Lower lobe of right lung (tissue), 2 donors: Measurements from ENCODE around the gene S100A8. TPM values are rescaled to one million over a fixed set of nuclear protein-coding genes. Genes with fewer than 3 reads are reported as not detected.

Source experiments
- ATAC-seq, 2 donors: fragments of 200-7000 bp; cut with Tn5 transposase; one replicate each; pipeline ENCODE4 v1.9.1; 2020 to 2022; ENCODE audit warnings: mild to moderate bottlenecking in 2 of 2, moderate library complexity in 2 of 2
- DNase-seq: peaks from one replicate; pipeline ENCODE4 v3.0.0-alpha.2; 2020
- H3K27ac ChIP-seq: fragments of 200-600 bp; one replicate; pipeline ENCODE4 v1.8.0; 2022
- H3K27me3 ChIP-seq: fragments of 200-600 bp; one replicate; pipeline ENCODE4 v1.8.0; 2022; ENCODE audit warnings: low read depth
- H3K36me3 ChIP-seq: fragments of 200-600 bp; one replicate; pipeline ENCODE4 v1.8.0; 2022; ENCODE audit warnings: mild to moderate bottlenecking
- H3K4me1 ChIP-seq: fragments of 200-600 bp; one replicate; pipeline ENCODE4 v1.8.0; 2022
- H3K4me3 ChIP-seq: fragments of 200-600 bp; one replicate; pipeline ENCODE4 v1.8.0; 2022; ENCODE audit warnings: mild to moderate bottlenecking
- H3K9me3 ChIP-seq: fragments of 200-600 bp; one replicate; pipeline ENCODE4 v1.8.0; 2022
- intact Hi-C: fragments of 100-400 bp; cut with DNase I; formaldehyde crosslinking; loops from one replicate; pipeline ENCODE4 v1.11.0; 2022
- total RNA-seq: library from RNA; stranded (reverse); fragmentation: NEBNext Ultra II Directional; extraction: Animal tissue kit (Norgen Biotek cat#: 25700); gene quantifications from one replicate; pipeline ENCODE4 v1.2.1, GENCODE V29; 2021
- TF ChIP-seq, protein P1 (sequence below): fragments of 200-600 bp; IDR thresholded peaks from one replicate; pipeline ENCODE4 v1.8.0; 2022; ENCODE audit warnings: antibody characterized with exemption, mild to moderate bottlenecking
- donor health status: DM: no; HTN: yes; CAD: no; lungs with severe emphysema.

The S100A8 gene
- total RNA-seq, 1 donor from 2014 or later = 622 TPM

GRCh38 chr1:153372571-153372970 lies 18.3 kb downstream of the S100A8 start:
- TF ChIP-seq, protein P1, sequence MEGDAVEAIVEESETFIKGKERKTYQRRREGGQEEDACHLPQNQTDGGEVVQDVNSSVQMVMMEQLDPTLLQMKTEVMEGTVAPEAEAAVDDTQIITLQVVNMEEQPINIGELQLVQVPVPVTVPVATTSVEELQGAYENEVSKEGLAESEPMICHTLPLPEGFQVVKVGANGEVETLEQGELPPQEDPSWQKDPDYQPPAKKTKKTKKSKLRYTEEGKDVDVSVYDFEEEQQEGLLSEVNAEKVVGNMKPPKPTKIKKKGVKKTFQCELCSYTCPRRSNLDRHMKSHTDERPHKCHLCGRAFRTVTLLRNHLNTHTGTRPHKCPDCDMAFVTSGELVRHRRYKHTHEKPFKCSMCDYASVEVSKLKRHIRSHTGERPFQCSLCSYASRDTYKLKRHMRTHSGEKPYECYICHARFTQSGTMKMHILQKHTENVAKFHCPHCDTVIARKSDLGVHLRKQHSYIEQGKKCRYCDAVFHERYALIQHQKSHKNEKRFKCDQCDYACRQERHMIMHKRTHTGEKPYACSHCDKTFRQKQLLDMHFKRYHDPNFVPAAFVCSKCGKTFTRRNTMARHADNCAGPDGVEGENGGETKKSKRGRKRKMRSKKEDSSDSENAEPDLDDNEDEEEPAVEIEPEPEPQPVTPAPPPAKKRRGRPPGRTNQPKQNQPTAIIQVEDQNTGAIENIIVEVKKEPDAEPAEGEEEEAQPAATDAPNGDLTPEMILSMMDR = no peak
- peaks cover 20% of the 10 kb centered on the region for H3K4me1 ChIP-seq
- no peaks in the 10 kb centered on the region for H3K27me3 ChIP-seq
- intact Hi-C loops = no loop called here
- no peaks in the 10 kb centered on the region for H3K36me3 ChIP-seq
- no peak for ATAC-seq
- H3K27ac ChIP-seq = no peak overlapping the region
- DNase-seq = no peak
- no peaks in the 10 kb centered on the region for H3K9me3 ChIP-seq
- H3K4me3 ChIP-seq = no peak overlapping the region

- Histone ChIP-seq H3K9me3 (no peaks in the 10 kb centered on the region), H3K27me3 (no peaks in the 10 kb centered on the region), H3K36me3 (no peaks in the 10 kb centered on the region), H3K4me1 (peaks cover 26% of the 10 kb centered on the region), H3K4me3 (no peak overlapping the region), H3K27ac (no peak overlapping the region)
- intact Hi-C loops = no loop called here
- TF ChIP-seq, protein P1 = no peak
- ATAC-seq (no peak), DNase-seq (no peak)
Observed at GRCh38 chr1:153371231-153371630, 19.6 kb downstream of the S100A8 start.

GRCh38 chr1:153370146-153370545 lies 20.7 kb downstream of the S100A8 start:
- DNase-seq = no peak
- ATAC-seq = no peak
- intact Hi-C loops = no loop called here
- Histone ChIP-seq H3K4me3 (no peak overlapping the region), H3K27me3 (no peaks in the 10 kb centered on the region), H3K9me3 (no peaks in the 10 kb centered on the region), H3K27ac (no peak overlapping the region), H3K36me3 (no peaks in the 10 kb centered on the region), H3K4me1 (peaks cover 16% of the 10 kb centered on the region)
- TF ChIP-seq, protein P1 = no peak

DNA sequence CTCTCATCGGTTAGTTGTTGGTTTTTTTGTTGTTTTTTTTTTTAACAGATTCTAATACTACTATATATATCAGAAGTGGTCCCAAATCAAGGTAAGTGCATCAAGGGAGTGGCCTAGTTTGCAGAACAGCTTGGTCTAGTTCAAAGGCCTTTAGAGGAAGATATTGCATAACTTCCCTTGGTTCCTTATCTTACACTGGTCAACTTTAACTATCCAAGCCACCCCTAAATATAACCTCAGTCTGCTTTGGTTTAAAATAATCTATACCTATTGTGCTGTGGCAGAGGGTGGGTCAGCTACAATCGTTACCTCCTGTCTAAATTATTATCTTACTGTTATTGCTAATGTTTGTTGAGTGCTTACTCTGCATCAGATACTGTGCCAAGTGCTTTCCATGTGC lies 22.4 kb downstream of the S100A8 start:
- H3K27me3 ChIP-seq = no peaks in the 10 kb centered on the region
- ATAC-seq (peak; percentile 59 to 66), DNase-seq (no peak)
- no peak overlapping the region for H3K27ac ChIP-seq
- no peaks in the 10 kb centered on the region for H3K36me3 ChIP-seq
- H3K4me1 ChIP-seq = peaks cover 15% of the 10 kb centered on the region
- TF ChIP-seq, protein P1 = no peak
- intact Hi-C loops = no loop called here
- H3K4me3 ChIP-seq = no peak overlapping the region
- no peaks in the 10 kb centered on the region for H3K9me3 ChIP-seq

- H3K36me3 ChIP-seq = no peaks in the 10 kb centered on the region
- H3K27ac ChIP-seq = no peak overlapping the region
- intact Hi-C loops = no loop called here
- H3K4me1 ChIP-seq = peaks cover 15% of the 10 kb centered on the region
- H3K9me3 ChIP-seq = no peaks in the 10 kb centered on the region
- ATAC-seq (no peak), DNase-seq (no peak)
- TF ChIP-seq, protein P1 = no peak
- no peaks in the 10 kb centered on the region for H3K27me3 ChIP-seq
- no peak overlapping the region for H3K4me3 ChIP-seq
Observed at GRCh38 chr1:153367090-153367489, 23.8 kb downstream of the S100A8 start.

DNA sequence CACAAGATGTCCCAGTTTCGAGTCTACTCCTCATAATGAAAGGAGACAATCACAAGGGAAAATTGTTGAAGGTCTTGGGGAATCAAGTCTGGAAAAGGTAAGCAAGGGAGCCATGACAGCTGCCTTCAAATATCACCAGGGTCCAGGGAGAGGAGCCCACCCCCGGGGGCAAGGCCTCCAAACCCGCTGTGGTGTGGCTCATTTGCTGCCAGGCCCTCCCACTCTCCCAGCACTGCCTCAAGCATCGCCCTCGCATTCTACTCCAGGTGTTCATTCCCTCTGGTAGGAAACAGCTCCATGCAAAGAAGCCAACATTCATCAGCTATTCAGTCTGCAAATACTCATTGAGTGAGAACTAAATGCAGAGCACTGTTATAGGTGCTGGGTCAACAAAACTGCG lies 24.6 kb downstream of the S100A8 start:
- H3K36me3 ChIP-seq = no peaks in the 10 kb centered on the region
- H3K4me3 ChIP-seq = no peak overlapping the region
- TF ChIP-seq, protein P1 = no peak
- DNase-seq (no peak), ATAC-seq (no peak)
- no peaks in the 10 kb centered on the region for H3K27me3 ChIP-seq
- H3K4me1 ChIP-seq = peaks cover 15% of the 10 kb centered on the region
- intact Hi-C loops = no loop called here
- H3K9me3 ChIP-seq = no peaks in the 10 kb centered on the region
- no peak overlapping the region for H3K27ac ChIP-seq
